ENCODE data around the gene ARGLU1. TPM values are rescaled to one million over a fixed set of nuclear protein-coding genes. Genes with fewer than 3 reads are reported as not detected.

The ARGLU1 gene
- total RNA-seq, 1 donor from 2014 or later: 467 TPM

GRCh38 chr13:106573868-106574267, 5.9 kb upstream of the ARGLU1 start:
- H3K79me2 ChIP-seq (ENCODE audit: low read depth): peaks cover 10% of the 10 kb centered on the region
- H3K4me3 ChIP-seq: no peak overlapping the region
- H3K9ac ChIP-seq: no peak overlapping the region
- Mint-ChIP-seq H3K27me3 (ENCODE audit: insufficient read depth, low read depth) (no peaks in the 10 kb centered on the region), H3K27ac (no peak overlapping the region), H3K4me3 (no peak overlapping the region), H3K9me3 (peaks cover 2% of the 10 kb centered on the region), H3K36me3 (peaks cover 3% of the 10 kb centered on the region), H3K4me1 (no peaks in the 10 kb centered on the region)
- H3K27ac ChIP-seq: no peak overlapping the region
- H3K27me3 ChIP-seq: no peaks in the 10 kb centered on the region
- no peak overlapping the region for H2AFZ ChIP-seq (replicated peaks)
- peaks cover 20% of the 10 kb centered on the region for H3F3A ChIP-seq (ENCODE audit: low read depth)
- H3K9me3 ChIP-seq (ENCODE audit: low read depth): no peaks in the 10 kb centered on the region
- no peak for DNase-seq (ENCODE audit: low spot score)
- H3K4me2 ChIP-seq: no peak overlapping the region
- peaks cover 11% of the 10 kb centered on the region for H3K4me1 ChIP-seq
- H4K20me1 ChIP-seq (ENCODE audit: low read depth): no peaks in the 10 kb centered on the region
- no peaks in the 10 kb centered on the region for H3K36me3 ChIP-seq
- TF ChIP-seq EZH2phosphoT487 (IDR thresholded peaks at IDR 0.05) (no peak), EZH2 (IDR thresholded peaks at IDR 0.05) (no peak)
- TF ChIP-seq, protein P1, sequence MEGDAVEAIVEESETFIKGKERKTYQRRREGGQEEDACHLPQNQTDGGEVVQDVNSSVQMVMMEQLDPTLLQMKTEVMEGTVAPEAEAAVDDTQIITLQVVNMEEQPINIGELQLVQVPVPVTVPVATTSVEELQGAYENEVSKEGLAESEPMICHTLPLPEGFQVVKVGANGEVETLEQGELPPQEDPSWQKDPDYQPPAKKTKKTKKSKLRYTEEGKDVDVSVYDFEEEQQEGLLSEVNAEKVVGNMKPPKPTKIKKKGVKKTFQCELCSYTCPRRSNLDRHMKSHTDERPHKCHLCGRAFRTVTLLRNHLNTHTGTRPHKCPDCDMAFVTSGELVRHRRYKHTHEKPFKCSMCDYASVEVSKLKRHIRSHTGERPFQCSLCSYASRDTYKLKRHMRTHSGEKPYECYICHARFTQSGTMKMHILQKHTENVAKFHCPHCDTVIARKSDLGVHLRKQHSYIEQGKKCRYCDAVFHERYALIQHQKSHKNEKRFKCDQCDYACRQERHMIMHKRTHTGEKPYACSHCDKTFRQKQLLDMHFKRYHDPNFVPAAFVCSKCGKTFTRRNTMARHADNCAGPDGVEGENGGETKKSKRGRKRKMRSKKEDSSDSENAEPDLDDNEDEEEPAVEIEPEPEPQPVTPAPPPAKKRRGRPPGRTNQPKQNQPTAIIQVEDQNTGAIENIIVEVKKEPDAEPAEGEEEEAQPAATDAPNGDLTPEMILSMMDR (IDR thresholded peaks at IDR 0.05): no peak

DNA sequence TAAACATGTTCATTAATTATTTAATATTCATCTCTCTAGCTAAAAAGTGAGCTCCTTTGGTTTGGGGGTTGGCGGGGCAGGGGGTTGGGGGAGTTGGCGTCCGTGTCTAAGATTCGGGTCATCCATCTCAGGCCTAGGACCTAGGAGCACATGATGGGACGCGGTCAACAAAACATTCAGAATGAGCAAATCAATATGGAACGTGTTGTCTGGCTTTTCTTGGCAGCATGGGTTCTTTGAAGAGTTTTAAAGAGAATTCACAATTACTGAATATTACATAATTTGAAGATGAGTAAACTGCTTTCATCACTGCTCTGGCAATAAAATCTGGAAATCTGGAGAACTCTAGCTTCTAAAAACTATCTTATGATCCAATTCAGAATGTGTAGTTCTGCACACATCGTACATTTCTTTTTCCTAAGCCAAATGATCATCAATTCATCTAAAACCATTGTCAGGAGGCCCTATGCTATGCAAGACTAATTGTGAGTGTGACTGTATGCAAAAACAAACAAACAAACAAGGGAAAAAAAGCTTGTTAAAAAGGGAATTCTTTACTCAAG, 5.4 kb upstream of the ARGLU1 start:
- H3K36me3 Mint-ChIP-seq: peaks cover 3% of the 10 kb centered on the region
- no peak overlapping the region for H3K4me2 ChIP-seq
- H3K4me1 Mint-ChIP-seq: peaks cover 3% of the 10 kb centered on the region
- peaks cover 16% of the 10 kb centered on the region for H3K4me1 ChIP-seq
- peaks cover 20% of the 10 kb centered on the region for H3F3A ChIP-seq (ENCODE audit: low read depth)
- no peak for DNase-seq (ENCODE audit: low spot score)
- no peaks in the 10 kb centered on the region for H3K27me3 ChIP-seq
- H3K36me3 ChIP-seq: no peaks in the 10 kb centered on the region
- no peaks in the 10 kb centered on the region for H4K20me1 ChIP-seq (ENCODE audit: low read depth)
- peaks cover 3% of the 10 kb centered on the region for H3K27me3 Mint-ChIP-seq (ENCODE audit: insufficient read depth, low read depth)
- no peak overlapping the region for H3K4me3 Mint-ChIP-seq
- peaks cover 15% of the 10 kb centered on the region for H3K79me2 ChIP-seq (ENCODE audit: low read depth)
- H3K27ac Mint-ChIP-seq: no peak overlapping the region
- H3K4me3 ChIP-seq: no peak overlapping the region
- H3K27ac ChIP-seq: no peak overlapping the region
- TF ChIP-seq EZH2 (IDR thresholded peaks at IDR 0.05) (no peak), EZH2phosphoT487 (IDR thresholded peaks at IDR 0.05) (no peak)
- TF ChIP-seq, protein P1 (IDR thresholded peaks at IDR 0.05): no peak
- H3K9me3 Mint-ChIP-seq: peaks cover 2% of the 10 kb centered on the region
- no peaks in the 10 kb centered on the region for H3K9me3 ChIP-seq (ENCODE audit: low read depth)
- no peak overlapping the region for H3K9ac ChIP-seq
- no peak overlapping the region for H2AFZ ChIP-seq (replicated peaks)

GRCh38 chr13:106570299-106570852, 2.4 kb upstream of the ARGLU1 start:
- Histone ChIP-seq H3K9ac (no peak overlapping the region), H3K27ac (no peak overlapping the region), H3K36me3 (no peaks in the 10 kb centered on the region), H2AFZ (replicated peaks) (no peak overlapping the region), H3K4me3 (peak overlapping the region; percentile 1), H3K4me1 (peaks cover 28% of the 10 kb centered on the region), H3F3A (ENCODE audit: low read depth) (peaks cover 22% of the 10 kb centered on the region), H3K4me2 (peak overlapping the region; percentile 47), H3K27me3 (no peaks in the 10 kb centered on the region), H3K9me3 (ENCODE audit: low read depth) (no peaks in the 10 kb centered on the region), H4K20me1 (ENCODE audit: low read depth) (peaks cover 18% of the 10 kb centered on the region), H3K79me2 (ENCODE audit: low read depth) (peaks cover 45% of the 10 kb centered on the region)
- H3K27me3 Mint-ChIP-seq (ENCODE audit: insufficient read depth, low read depth): peaks cover 3% of the 10 kb centered on the region
- H3K9me3 Mint-ChIP-seq: peaks cover 2% of the 10 kb centered on the region
- H3K4me3 Mint-ChIP-seq: no peak overlapping the region
- H3K27ac Mint-ChIP-seq: no peak overlapping the region
- TF ChIP-seq, protein P1 (IDR thresholded peaks at IDR 0.05): no peak
- TF ChIP-seq EZH2phosphoT487 (IDR thresholded peaks at IDR 0.05): no peak
- peak; percentile 87 for DNase-seq (ENCODE audit: low spot score)
- H3K36me3 Mint-ChIP-seq: peaks cover 3% of the 10 kb centered on the region
- peaks cover 19% of the 10 kb centered on the region for H3K4me1 Mint-ChIP-seq

All from neural progenitor cell (in vitro differentiated cells).